ENCODE measurements around the gene AQP12B.
"Not testable (repeated sequence)": the region's sequence is repeated elsewhere in the genome, so short reads cannot be mapped to it uniquely, and the experiment has no call there.

The AQP12B gene

DNA sequence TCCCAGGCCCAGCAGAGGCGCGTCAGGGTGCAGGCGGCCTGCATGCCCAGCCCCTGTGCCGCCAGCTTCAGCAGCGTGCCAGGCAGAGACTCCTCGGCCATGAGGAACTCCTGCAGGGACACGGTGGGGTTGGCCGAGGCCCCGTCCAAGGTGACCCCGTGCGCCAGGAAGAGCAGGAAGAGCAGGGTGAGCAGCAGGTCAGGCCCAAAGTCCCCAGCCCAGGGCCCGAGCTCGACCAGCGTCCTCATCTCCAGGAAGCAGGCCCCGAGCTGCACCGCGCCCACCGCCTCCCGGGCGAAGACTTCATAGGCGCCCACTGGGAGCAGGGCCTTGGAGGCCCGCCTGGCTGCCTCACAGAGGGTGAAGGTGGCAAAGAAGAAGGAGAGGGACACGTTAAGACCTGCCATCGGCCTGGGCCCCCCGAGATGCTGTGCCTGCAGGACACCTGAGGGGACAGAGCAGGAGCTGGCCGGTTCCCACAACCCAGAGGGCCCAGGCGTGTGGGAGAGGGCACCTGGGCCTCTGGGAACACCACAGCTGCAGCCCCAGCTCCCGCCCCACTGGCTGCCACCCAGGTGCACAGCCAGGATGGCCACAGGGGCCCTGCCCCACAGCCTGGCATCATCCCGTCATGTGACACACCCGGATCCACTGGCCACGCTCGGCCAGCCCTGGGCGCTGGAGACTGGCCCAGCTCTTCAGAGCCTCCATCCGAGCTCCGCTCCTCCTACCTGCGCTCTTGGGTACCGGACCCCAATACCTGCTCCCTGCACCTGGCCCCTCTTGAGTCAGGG, at the start of gene AQP12B:
Gene AQP12B (minus strand): TSS at position 455 of the 794 bp plus-strand sequence. CDS start 48 bp downstream, at position 407.
- H3K4me1 ChIP-seq (ENCODE audit: insufficient read depth, low read length); H3K4me3 ChIP-seq (ENCODE audit: low read depth in 1 of 2, low read length in 2 of 2); H3K9ac ChIP-seq (ENCODE audit: low read length); H3K9me3 ChIP-seq (ENCODE audit: low read length); H3K27ac ChIP-seq (ENCODE audit: low read depth, low read length); H3K27me3 ChIP-seq (ENCODE audit: control insufficient read depth in 1 of 2, insufficient read depth in 2 of 2, low read length in 2 of 2); H3K36me3 ChIP-seq (ENCODE audit: insufficient read depth, low read length): not testable (repeated sequence)

DNA sequence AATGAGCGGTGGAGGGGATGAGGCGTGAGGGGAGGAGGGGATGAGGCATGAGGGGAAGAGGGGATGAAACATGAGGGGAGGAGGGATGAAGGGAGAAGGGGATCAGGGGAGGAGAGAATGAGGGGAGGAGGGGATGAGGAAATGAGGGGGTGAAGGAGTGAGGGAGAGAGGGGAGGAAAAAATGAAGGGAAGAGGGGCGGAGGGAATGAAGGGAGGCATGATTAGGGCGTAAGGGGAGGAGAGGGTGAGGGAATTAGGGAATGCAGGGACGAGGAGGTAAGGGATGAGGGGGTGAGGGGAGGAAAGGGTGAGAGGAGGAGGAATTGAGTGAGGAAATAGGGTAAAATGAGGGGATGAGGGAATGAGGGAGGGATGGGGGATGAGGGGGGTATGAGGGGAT, 49.5 kb upstream of the AQP12B start:
- Histone ChIP-seq H3K27me3 (ENCODE audit: control insufficient read depth in 1 of 2, insufficient read depth in 2 of 2, low read length in 2 of 2) (peaks cover 0 to 13% of the 10 kb centered on the region in 2 donors), H3K9ac (ENCODE audit: low read length) (no peak overlapping the region), H3K27ac (ENCODE audit: low read depth, low read length) (no peak overlapping the region), H3K36me3 (ENCODE audit: insufficient read depth, low read length) (no peaks in the 10 kb centered on the region), H3K9me3 (ENCODE audit: low read length) (no peaks in the 10 kb centered on the region), H3K4me1 (ENCODE audit: insufficient read depth, low read length) (peaks cover 4% of the 10 kb centered on the region), H3K4me3 (ENCODE audit: low read depth in 1 of 2, low read length in 2 of 2) (no peak overlapping the region)

- Histone ChIP-seq H3K4me1 (ENCODE audit: insufficient read depth, low read length) (no peaks in the 10 kb centered on the region), H3K36me3 (ENCODE audit: insufficient read depth, low read length) (no peaks in the 10 kb centered on the region), H3K9ac (ENCODE audit: low read length) (no peak overlapping the region), H3K9me3 (ENCODE audit: low read length) (no peaks in the 10 kb centered on the region), H3K27ac (ENCODE audit: low read depth, low read length) (no peak overlapping the region), H3K27me3 (ENCODE audit: control insufficient read depth in 1 of 2, insufficient read depth in 2 of 2, low read length in 2 of 2) (peaks cover 0 to 10% of the 10 kb centered on the region in 2 donors), H3K4me3 (ENCODE audit: low read depth in 1 of 2, low read length in 2 of 2) (no peak overlapping the region)
Observed at GRCh38 chr2:240731178-240731545, 48.5 kb upstream of the AQP12B start.

- H3K27ac ChIP-seq (ENCODE audit: low read depth, low read length) = no peak overlapping the region
- H3K9ac ChIP-seq (ENCODE audit: low read length) = no peak overlapping the region
- no peak overlapping the region for H3K4me3 ChIP-seq (ENCODE audit: low read depth in 1 of 2, low read length in 2 of 2)
- no peaks in the 10 kb centered on the region for H3K9me3 ChIP-seq (ENCODE audit: low read length)
- peaks cover 0 to 7% of the 10 kb centered on the region in 2 donors for H3K27me3 ChIP-seq (ENCODE audit: control insufficient read depth in 1 of 2, insufficient read depth in 2 of 2, low read length in 2 of 2)
- H3K36me3 ChIP-seq (ENCODE audit: insufficient read depth, low read length) = no peaks in the 10 kb centered on the region
- no peaks in the 10 kb centered on the region for H3K4me1 ChIP-seq (ENCODE audit: insufficient read depth, low read length)
Observed at GRCh38 chr2:240730501-240731177, 48.0 kb upstream of the AQP12B start.

GRCh38 chr2:240728827-240729226, 46.1 kb upstream of the AQP12B start:
- Histone ChIP-seq H3K27ac (ENCODE audit: low read depth, low read length) (no peak overlapping the region), H3K9me3 (ENCODE audit: low read length) (no peaks in the 10 kb centered on the region), H3K27me3 (ENCODE audit: control insufficient read depth in 1 of 2, insufficient read depth in 2 of 2, low read length in 2 of 2) (peaks cover 0 to 4% of the 10 kb centered on the region in 2 donors), H3K4me3 (ENCODE audit: low read depth in 1 of 2, low read length in 2 of 2) (no peak overlapping the region), H3K9ac (ENCODE audit: low read length) (no peak overlapping the region), H3K4me1 (ENCODE audit: insufficient read depth, low read length) (no peaks in the 10 kb centered on the region), H3K36me3 (ENCODE audit: insufficient read depth, low read length) (no peaks in the 10 kb centered on the region)

DNA sequence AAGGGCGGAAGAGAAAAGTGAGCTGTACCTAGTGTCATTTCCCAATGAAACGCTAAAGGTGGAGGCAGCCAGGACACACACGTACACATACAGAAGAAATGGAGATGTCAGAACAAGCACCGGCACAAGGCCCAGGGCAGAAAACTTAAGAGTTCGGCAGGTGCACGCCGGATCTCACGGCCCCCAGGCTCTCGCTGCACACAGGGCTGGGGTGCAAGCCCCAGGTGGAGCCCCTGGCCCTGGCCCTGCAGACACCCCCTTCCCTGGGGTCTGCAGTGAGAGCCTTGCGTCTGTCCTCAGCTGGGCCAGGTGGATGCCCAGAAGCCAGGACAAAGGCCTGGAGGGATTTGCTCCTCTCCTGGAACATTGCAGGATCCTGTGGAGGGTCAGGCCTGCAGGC, 45.7 kb upstream of the AQP12B start:
- peaks cover 0 to 4% of the 10 kb centered on the region in 2 donors for H3K27me3 ChIP-seq (ENCODE audit: control insufficient read depth in 1 of 2, insufficient read depth in 2 of 2, low read length in 2 of 2)
- no peaks in the 10 kb centered on the region for H3K36me3 ChIP-seq (ENCODE audit: insufficient read depth, low read length)
- H3K4me3 ChIP-seq (ENCODE audit: low read depth in 1 of 2, low read length in 2 of 2) = no peak overlapping the region
- H3K27ac ChIP-seq (ENCODE audit: low read depth, low read length) = no peak overlapping the region
- H3K4me1 ChIP-seq (ENCODE audit: insufficient read depth, low read length) = no peaks in the 10 kb centered on the region
- no peaks in the 10 kb centered on the region for H3K9me3 ChIP-seq (ENCODE audit: low read length)
- H3K9ac ChIP-seq (ENCODE audit: low read length) = no peak overlapping the region

DNA sequence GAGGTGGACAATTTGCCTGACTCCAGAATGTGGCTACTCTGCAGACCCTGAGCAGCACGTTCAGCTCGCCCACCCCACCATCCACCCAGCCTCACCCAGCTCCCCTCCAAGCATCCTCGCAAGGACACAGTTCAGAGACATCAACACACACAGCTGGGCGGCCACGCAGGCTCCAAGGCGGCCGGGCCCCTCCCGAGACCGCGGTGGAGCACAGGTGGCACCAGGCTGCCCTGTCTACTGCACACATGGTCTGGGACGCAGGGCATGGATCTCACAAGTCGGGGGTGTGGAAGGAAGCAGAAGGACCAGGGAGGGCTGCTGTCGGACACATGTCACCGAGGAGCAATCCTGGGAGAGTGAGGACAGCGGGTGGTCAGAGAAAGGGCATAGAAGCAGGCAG, 45.2 kb upstream of the AQP12B start:
- H3K9me3 ChIP-seq (ENCODE audit: low read length) = no peaks in the 10 kb centered on the region
- H3K9ac ChIP-seq (ENCODE audit: low read length) = no peak overlapping the region
- no peaks in the 10 kb centered on the region for H3K36me3 ChIP-seq (ENCODE audit: insufficient read depth, low read length)
- no peaks in the 10 kb centered on the region for H3K4me1 ChIP-seq (ENCODE audit: insufficient read depth, low read length)
- H3K27me3 ChIP-seq (ENCODE audit: control insufficient read depth in 1 of 2, insufficient read depth in 2 of 2, low read length in 2 of 2) = peaks cover 0 to 4% of the 10 kb centered on the region in 2 donors
- H3K4me3 ChIP-seq (ENCODE audit: low read depth in 1 of 2, low read length in 2 of 2) = no peak overlapping the region
- no peak overlapping the region for H3K27ac ChIP-seq (ENCODE audit: low read depth, low read length)

- Histone ChIP-seq H3K9ac (ENCODE audit: low read length) (no peak overlapping the region), H3K4me3 (ENCODE audit: low read depth in 1 of 2, low read length in 2 of 2) (no peak overlapping the region), H3K36me3 (ENCODE audit: insufficient read depth, low read length) (no peaks in the 10 kb centered on the region), H3K4me1 (ENCODE audit: insufficient read depth, low read length) (no peaks in the 10 kb centered on the region), H3K27me3 (ENCODE audit: control insufficient read depth in 1 of 2, insufficient read depth in 2 of 2, low read length in 2 of 2) (peaks cover 0 to 4% of the 10 kb centered on the region in 2 donors), H3K9me3 (ENCODE audit: low read length) (no peaks in the 10 kb centered on the region), H3K27ac (ENCODE audit: low read depth, low read length) (no peak overlapping the region)
Observed at GRCh38 chr2:240727439-240727838, 44.8 kb upstream of the AQP12B start.

GRCh38 chr2:240726876-240727275, 44.2 kb upstream of the AQP12B start:
- Histone ChIP-seq H3K27me3 (ENCODE audit: control insufficient read depth in 1 of 2, insufficient read depth in 2 of 2, low read length in 2 of 2) (peaks cover 0 to 4% of the 10 kb centered on the region in 2 donors), H3K9ac (ENCODE audit: low read length) (no peak overlapping the region), H3K36me3 (ENCODE audit: insufficient read depth, low read length) (no peaks in the 10 kb centered on the region), H3K9me3 (ENCODE audit: low read length) (no peaks in the 10 kb centered on the region), H3K27ac (ENCODE audit: low read depth, low read length) (no peak overlapping the region), H3K4me3 (ENCODE audit: low read depth in 1 of 2, low read length in 2 of 2) (no peak overlapping the region), H3K4me1 (ENCODE audit: insufficient read depth, low read length) (no peaks in the 10 kb centered on the region)

DNA sequence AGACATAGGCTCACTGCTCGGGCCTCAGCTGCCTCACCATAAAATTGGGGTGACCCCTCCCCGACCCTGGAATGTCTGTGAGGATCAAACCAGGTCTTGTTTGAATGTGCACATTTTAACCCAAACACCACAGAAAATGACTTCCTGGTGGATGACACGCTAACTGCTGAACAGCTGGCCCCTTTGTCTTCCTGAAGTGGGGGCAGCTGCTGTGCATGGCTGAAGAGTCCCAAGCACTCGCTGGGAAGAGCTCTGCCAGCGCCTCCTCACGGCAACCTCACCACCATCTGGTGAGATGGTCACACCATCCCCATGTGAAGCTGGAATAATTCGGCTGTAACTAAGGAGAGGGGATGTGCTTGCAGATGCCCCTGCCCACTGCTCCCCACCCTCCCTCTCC, 43.0 kb upstream of the AQP12B start:
- Histone ChIP-seq H3K9ac (ENCODE audit: low read length) (no peak overlapping the region), H3K4me3 (ENCODE audit: low read depth in 1 of 2, low read length in 2 of 2) (no peak overlapping the region), H3K27ac (ENCODE audit: low read depth, low read length) (no peak overlapping the region), H3K27me3 (ENCODE audit: control insufficient read depth in 1 of 2, insufficient read depth in 2 of 2, low read length in 2 of 2) (peaks cover 0 to 4% of the 10 kb centered on the region in 2 donors), H3K9me3 (ENCODE audit: low read length) (no peaks in the 10 kb centered on the region), H3K36me3 (ENCODE audit: insufficient read depth, low read length) (no peaks in the 10 kb centered on the region), H3K4me1 (ENCODE audit: insufficient read depth, low read length) (no peaks in the 10 kb centered on the region)

- no peaks in the 10 kb centered on the region for H3K36me3 ChIP-seq (ENCODE audit: insufficient read depth, low read length)
- H3K9ac ChIP-seq (ENCODE audit: low read length) = no peak overlapping the region
- no peak overlapping the region for H3K4me3 ChIP-seq (ENCODE audit: low read depth in 1 of 2, low read length in 2 of 2)
- peaks cover 0 to 2% of the 10 kb centered on the region in 2 donors for H3K27me3 ChIP-seq (ENCODE audit: control insufficient read depth in 1 of 2, insufficient read depth in 2 of 2, low read length in 2 of 2)
- no peaks in the 10 kb centered on the region for H3K4me1 ChIP-seq (ENCODE audit: insufficient read depth, low read length)
- no peak overlapping the region for H3K27ac ChIP-seq (ENCODE audit: low read depth, low read length)
- no peaks in the 10 kb centered on the region for H3K9me3 ChIP-seq (ENCODE audit: low read length)
Observed at GRCh38 chr2:240725266-240725665, 42.6 kb upstream of the AQP12B start.

Data from muscle layer of colon (tissue), 2 donors.